Karpas-422 (cell line): ENCODE results near the gene TARM1. TPM values are rescaled to one million over a fixed set of nuclear protein-coding genes. Genes with fewer than 3 reads are reported as not detected.
A peak's percentile ranks its signal among the peaks of the same experiment; 100 is the strongest.
"Not testable (repeated sequence)": the region's sequence is repeated elsewhere in the genome, so short reads cannot be mapped to it uniquely, and the experiment has no call there.

Experiments
- DNase-seq: peaks from one replicate; pipeline ENCODE4 v3.0.0-alpha.2; 2015
- H2AFZ ChIP-seq: fragments of 200-600 bp; sonication (generic); 2 replicates; pipeline ENCODE4 v1.6.1; 2014; ENCODE audit warnings: antibody characterized with exemption, low read length, mixed read lengths
- H3K27ac ChIP-seq: fragments of 200-600 bp; sonication (generic); 2 replicates; pipeline ENCODE4 v1.5.1; 2014; ENCODE audit warnings: mild to moderate bottlenecking, low read length, moderate library complexity
- H3K27me3 ChIP-seq: fragments of 200-600 bp; sonication (generic); 2 replicates; pipeline ENCODE4 v1.6.1; 2014; ENCODE audit warnings: low read length, mixed read lengths
- H3K36me3 ChIP-seq: fragments of 200-600 bp; sonication (generic); 2 replicates; pipeline ENCODE4 v1.6.1; 2014; ENCODE audit warnings: low read length, mixed read lengths; ENCODE audit not compliant: insufficient read depth
- H3K4me1 ChIP-seq: fragments of 200-600 bp; sonication (generic); 2 replicates; pipeline ENCODE4 v1.6.1; 2014; ENCODE audit warnings: mild to moderate bottlenecking, low read length, mixed read lengths
- H3K4me2 ChIP-seq: fragments of 200-600 bp; sonication (generic); 2 replicates; pipeline ENCODE4 v1.6.1; 2014; ENCODE audit warnings: low read length, low read depth, mild to moderate bottlenecking; ENCODE audit not compliant: poor library complexity, severe bottlenecking
- H3K4me3 ChIP-seq: fragments of 200-600 bp; sonication (generic); 2 replicates; pipeline ENCODE4 v1.5.1; 2014; ENCODE audit warnings: mild to moderate bottlenecking, antibody characterized with exemption, low read length, mixed read lengths
- H3K79me2 ChIP-seq: fragments of 200-600 bp; sonication (generic); 2 replicates; pipeline ENCODE4 v1.6.1; 2014; ENCODE audit warnings: mild to moderate bottlenecking, low read length, mixed read lengths
- H3K9ac ChIP-seq: fragments of 200-600 bp; sonication (generic); 2 replicates; pipeline ENCODE4 v1.6.0; 2014; ENCODE audit warnings: low read length
- H3K9me2 ChIP-seq: fragments of 200-600 bp; sonication (generic), shearing (Covaris generic); replicated peaks from 2 replicates; pipeline ENCODE4 v1.6.0; 2014; ENCODE audit warnings: mild to moderate bottlenecking, low read length, moderate library complexity; ENCODE audit not compliant: insufficient read depth
- H3K9me3 ChIP-seq: fragments of 300-700, 200-600 bp; sonication (generic); 2 replicates; pipeline ENCODE4 v1.6.1; 2014; ENCODE audit warnings: low read length, mixed read lengths
- H4K20me1 ChIP-seq: fragments of 200-600 bp; sonication (generic); 2 replicates; pipeline ENCODE4 v1.6.1; 2014; ENCODE audit warnings: mild to moderate bottlenecking, antibody characterized with exemption, low read length, low read depth; ENCODE audit not compliant: insufficient read depth
- total RNA-seq: library from RNA; depleted of rRNA; stranded (reverse); fragments of >200 nt; shearing (Covaris generic); gene quantifications from 2 replicates; pipeline ENCODE4 v1.2.3, GENCODE V29; 2014; ENCODE audit warnings: low replicate concordance

Gene TARM1
- total RNA-seq, 1 experiment from 2014 or later: not detected

GRCh38 chr19:54105796-54106195 is 24.6 kb upstream of the TARM1 start:
- H3K27ac ChIP-seq: no peak overlapping the region
- no peak overlapping the region for H3K9ac ChIP-seq
- no peak overlapping the region for H2AFZ ChIP-seq
- no peak for DNase-seq
- peaks cover 17% of the 10 kb centered on the region for H3K4me1 ChIP-seq
- H3K4me2 ChIP-seq: no peak overlapping the region
- H3K27me3 ChIP-seq: no peaks in the 10 kb centered on the region
- peaks cover 3% of the 10 kb centered on the region; the same call in 1 of the 2 replicates for H4K20me1 ChIP-seq
- H3K9me3 ChIP-seq: no peaks in the 10 kb centered on the region
- H3K9me2 ChIP-seq: no peaks in the 10 kb centered on the region
- H3K36me3 ChIP-seq: peaks cover 18% of the 10 kb centered on the region
- H3K79me2 ChIP-seq: peaks cover 40% of the 10 kb centered on the region
- no peak overlapping the region for H3K4me3 ChIP-seq

DNA sequence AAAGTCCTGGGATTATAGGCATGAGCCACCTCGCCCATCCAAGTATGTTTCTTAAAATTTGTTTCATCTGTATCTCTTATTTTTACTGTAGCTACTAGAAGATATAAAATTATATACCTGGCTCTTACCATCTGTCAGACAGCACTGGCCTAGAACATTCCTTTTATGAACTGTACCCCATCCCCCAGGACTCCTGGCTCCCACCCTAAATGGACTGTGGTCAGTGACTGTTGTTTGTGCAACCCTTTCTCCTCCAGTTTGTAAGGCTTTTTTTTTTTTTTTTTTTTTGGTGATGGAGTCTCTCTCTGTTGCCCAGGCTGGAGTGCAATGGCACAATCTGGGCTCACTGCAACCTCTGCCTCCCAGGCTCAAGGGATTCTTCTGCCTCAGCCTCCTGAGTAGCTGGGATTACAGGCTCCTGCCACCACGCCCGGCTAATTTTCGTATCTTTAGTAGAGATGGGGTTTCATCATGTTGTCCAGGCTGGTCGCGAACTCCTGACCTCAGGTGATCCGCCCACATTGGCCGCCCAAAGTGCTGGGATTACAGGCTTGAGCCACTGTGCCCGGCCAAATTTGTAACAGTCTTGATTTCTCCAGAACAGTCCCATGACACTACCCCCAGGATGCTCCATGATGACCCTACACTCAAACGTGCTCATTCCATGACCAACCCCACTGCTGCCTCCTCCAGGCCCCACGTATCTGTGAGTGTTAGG is 24.0 kb upstream of the TARM1 start:
- H2AFZ ChIP-seq: no peak overlapping the region
- H3K4me1 ChIP-seq: peaks cover 17% of the 10 kb centered on the region
- peaks cover 14% of the 10 kb centered on the region; the same call in 1 of the 2 replicates for H3K36me3 ChIP-seq
- H3K9me2 ChIP-seq: no peaks in the 10 kb centered on the region
- H3K4me2 ChIP-seq: no peak overlapping the region
- H3K4me3 ChIP-seq: no peak overlapping the region
- H3K27ac ChIP-seq: no peak overlapping the region
- no peaks in the 10 kb centered on the region for H3K27me3 ChIP-seq
- H3K9me3 ChIP-seq: no peaks in the 10 kb centered on the region
- no peak overlapping the region for H3K9ac ChIP-seq
- DNase-seq: no peak
- peaks cover 3% of the 10 kb centered on the region; the same call in 1 of the 2 replicates for H4K20me1 ChIP-seq
- peaks cover 40% of the 10 kb centered on the region for H3K79me2 ChIP-seq

GRCh38 chr19:54102421-54103169 is 21.4 kb upstream of the TARM1 start, which contains the start of gene NDUFA3:
NDUFA3 (plus strand) TSS chr19:54102855; CDS start chr19:54102879, 24 bp downstream.
- no peaks in the 10 kb centered on the region for H4K20me1 ChIP-seq
- no peak within 1 kb of the TSS for H3K27ac ChIP-seq
- peak within 1 kb of the TSS; percentile 99 for H3K4me2 ChIP-seq
- no peaks in the 10 kb centered on the region for H3K27me3 ChIP-seq
- H3K9ac ChIP-seq: peak within 1 kb of the TSS; percentile 88
- H3K4me3 ChIP-seq: peak within 1 kb of the TSS; percentile 98
- DNase-seq: peak; percentile 100
- peaks cover 40% of the 10 kb centered on the region for H3K79me2 ChIP-seq
- H3K36me3 ChIP-seq: no peaks in the 10 kb centered on the region
- peaks cover 17% of the 10 kb centered on the region for H3K4me1 ChIP-seq
- peak within 1 kb of the TSS; percentile 89 for H2AFZ ChIP-seq
- no peaks in the 10 kb centered on the region for H3K9me2 ChIP-seq
- H3K9me3 ChIP-seq: no peaks in the 10 kb centered on the region

DNA sequence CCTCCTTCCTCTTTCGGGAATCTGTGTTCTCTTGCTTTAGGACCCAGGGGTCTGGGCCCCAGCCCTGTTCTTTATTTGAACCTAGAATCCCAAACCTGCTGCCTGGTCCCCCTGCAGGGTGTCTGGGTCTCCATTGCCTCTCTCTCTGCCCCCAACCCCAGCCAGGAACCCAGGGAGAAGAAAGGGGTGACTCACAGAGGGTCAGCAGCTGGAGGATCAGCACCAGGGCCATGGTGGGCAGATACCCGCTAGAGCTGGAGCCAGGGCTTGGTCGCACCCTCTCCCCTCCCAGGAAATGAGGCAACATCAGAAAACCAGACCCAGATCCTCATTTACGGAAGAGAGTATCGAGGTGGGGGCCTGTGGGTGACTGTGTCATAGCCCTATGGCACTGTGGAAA is 19.4 kb upstream of the TARM1 start, which contains the start of gene OSCAR:
TSS of gene OSCAR (minus strand) at position 243 of the 400 bp plus-strand sequence. CDS start at position 232, 11 bp downstream.
- peaks cover 17% of the 10 kb centered on the region for H3K4me1 ChIP-seq
- H4K20me1 ChIP-seq: no peaks in the 10 kb centered on the region
- peaks cover 28% of the 10 kb centered on the region for H3K79me2 ChIP-seq
- H2AFZ ChIP-seq: no peak within 1 kb of the TSS; the same call in 1 of the 2 replicates
- no peak within 1 kb of the TSS for H3K9ac ChIP-seq
- no peak within 1 kb of the TSS for H3K27ac ChIP-seq
- no peak within 1 kb of the TSS for H3K4me3 ChIP-seq
- H3K4me2 ChIP-seq: no peak within 1 kb of the TSS
- H3K9me3 ChIP-seq: no peaks in the 10 kb centered on the region
- H3K27me3 ChIP-seq: no peaks in the 10 kb centered on the region
- no peak for DNase-seq
- H3K9me2 ChIP-seq: no peaks in the 10 kb centered on the region
- H3K36me3 ChIP-seq: no peaks in the 10 kb centered on the region

DNA sequence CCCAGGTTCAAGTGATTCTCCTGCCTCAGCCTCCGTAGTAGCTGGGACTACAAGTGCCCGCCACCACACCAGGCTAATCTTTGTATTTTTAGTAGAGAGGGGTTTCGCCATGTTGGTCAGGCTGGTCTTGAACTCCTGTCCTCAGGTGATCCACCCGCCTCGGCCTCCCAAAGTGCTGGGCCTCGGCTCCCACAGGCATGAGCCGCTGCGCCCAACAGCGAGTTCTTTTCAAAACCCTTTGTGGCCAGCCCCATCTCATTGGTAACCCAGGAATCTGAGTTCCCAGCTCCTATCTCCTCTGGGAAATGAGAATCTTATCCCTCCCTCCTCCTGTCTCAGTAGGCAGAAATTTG is 18.7 kb upstream of the TARM1 start:
- H4K20me1 ChIP-seq, H3K9me3 ChIP-seq, DNase-seq, H2AFZ ChIP-seq, H3K9me2 ChIP-seq, H3K9ac ChIP-seq, H3K4me3 ChIP-seq, H3K27me3 ChIP-seq, H3K27ac ChIP-seq, H3K4me2 ChIP-seq, H3K36me3 ChIP-seq: not testable (repeated sequence)
- peaks cover 17% of the 10 kb centered on the region for H3K4me1 ChIP-seq
- peaks cover 22% of the 10 kb centered on the region for H3K79me2 ChIP-seq

GRCh38 chr19:54099190-54099902 is 18.2 kb upstream of the TARM1 start:
- Histone ChIP-seq H3K4me3 (no peak overlapping the region), H3K4me2 (no peak overlapping the region), H3K36me3 (no peaks in the 10 kb centered on the region), H3K79me2 (peaks cover 17% of the 10 kb centered on the region), H2AFZ (no peak overlapping the region), H3K27ac (no peak overlapping the region), H3K9me2 (no peaks in the 10 kb centered on the region), H3K27me3 (no peaks in the 10 kb centered on the region), H3K4me1 (peaks cover 16% of the 10 kb centered on the region), H3K9me3 (no peaks in the 10 kb centered on the region), H4K20me1 (no peaks in the 10 kb centered on the region), H3K9ac (no peak overlapping the region)
- no peak for DNase-seq

DNA sequence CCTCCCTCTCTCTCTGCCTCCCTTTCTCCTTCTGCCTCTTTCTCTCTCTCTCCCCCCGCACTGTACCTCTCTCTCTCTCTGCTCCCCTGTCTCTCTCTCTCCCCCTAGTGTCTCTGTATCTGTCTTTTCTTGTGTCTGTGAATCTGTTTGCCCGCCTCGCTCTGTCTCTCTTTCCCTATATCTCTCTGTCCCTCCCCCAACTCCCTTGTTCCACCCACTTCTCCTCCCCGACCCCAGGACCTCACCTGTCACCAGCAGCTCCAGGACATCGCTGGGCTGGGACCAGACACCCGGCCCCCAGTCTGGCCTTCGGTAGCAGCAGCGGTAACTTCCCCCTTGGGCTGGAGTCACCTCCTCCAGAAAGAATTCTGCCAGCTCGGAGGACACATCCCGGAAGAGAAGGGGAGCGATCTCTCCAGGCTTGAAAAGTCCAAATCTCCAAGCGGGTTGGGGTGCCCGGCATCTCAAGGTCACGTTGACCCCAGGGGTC is 15.5 kb upstream of the TARM1 start:
- Histone ChIP-seq H3K79me2 (no peaks in the 10 kb centered on the region), H3K9me2 (no peaks in the 10 kb centered on the region), H3K9me3 (no peaks in the 10 kb centered on the region), H3K4me3 (no peak overlapping the region), H3K27ac (no peak overlapping the region), H2AFZ (no peak overlapping the region), H3K27me3 (no peaks in the 10 kb centered on the region), H4K20me1 (no peaks in the 10 kb centered on the region), H3K9ac (no peak overlapping the region), H3K4me1 (no peaks in the 10 kb centered on the region), H3K4me2 (no peak overlapping the region), H3K36me3 (no peaks in the 10 kb centered on the region)
- DNase-seq: no peak
